K562 (cell line): ENCODE measurements around the gene C6orf62. TPM values are rescaled to one million over a fixed set of nuclear protein-coding genes. Genes with fewer than 3 reads are reported as not detected.

Experiments used
- CHAMP1 ChIP-seq: fragments of 450-650 bp; IDR thresholded peaks from 2 replicates; pipeline ENCODE4 v1.6.1; 2016; ENCODE audit warnings: mild to moderate bottlenecking
- CREB5 ChIP-seq: fragments of 250-450 bp; sonication (Bioruptor Pico); IDR thresholded peaks from 2 replicates; pipeline ENCODE4 v1.5.0; 2020; ENCODE audit warnings: mild to moderate bottlenecking
- HDGF ChIP-seq: fragments of 450-650 bp; IDR thresholded peaks from 2 replicates; pipeline ENCODE4 v1.6.1; 2016
- HMBOX1 ChIP-seq: sonication (generic); IDR thresholded peaks from 2 replicates; pipeline ENCODE4 v1.6.1; 2016
- SETDB1 ChIP-seq: IDR thresholded peaks from one replicate; pipeline ENCODE4 v1.6.1; 2012; ENCODE audit warnings: low read length, control low read depth, inconsistent platforms
- SMARCB1 ChIP-seq: IDR thresholded peaks from 2 replicates; pipeline ENCODE4 v1.6.1; 2011; ENCODE audit warnings: improper control_type of control experiment, low read depth; ENCODE audit not compliant: insufficient read length
- TCF7 ChIP-seq: sonication (generic); IDR thresholded peaks from 2 replicates; pipeline ENCODE4 v1.6.1; 2016; ENCODE audit warnings: antibody characterized with exemption, borderline replicate concordance
- TFE3 ChIP-seq: fragments of 450-650 bp; formaldehyde crosslinking; IDR thresholded peaks from 2 replicates; pipeline ENCODE4 v1.4.0; 2020; ENCODE audit warnings: mild to moderate bottlenecking, mixed read lengths
- ZBTB9 ChIP-seq: fragments of 450-650 bp; formaldehyde crosslinking; IDR thresholded peaks from 2 replicates; pipeline ENCODE4 v1.4.0; 2020; ENCODE audit warnings: mild to moderate bottlenecking, moderate library complexity
- ZNF583 ChIP-seq: fragments of 250-450 bp; sonication (Bioruptor Pico); IDR thresholded peaks from 2 replicates; pipeline ENCODE4 v1.4.0; 2020
- ZNF584 ChIP-seq: fragments of 200-800 bp; sonication (Bioruptor generic); IDR thresholded peaks from 2 replicates; pipeline ENCODE4 v1.6.1; 2016; ENCODE audit warnings: low read depth, mild to moderate bottlenecking, missing genetic modification characterization, missing compliant biosample characterization
- ZNF589 ChIP-seq: fragments of 200-800 bp; sonication (Bioruptor generic); IDR thresholded peaks from 2 replicates; pipeline ENCODE4 v1.6.1; 2016; ENCODE audit warnings: low read depth, missing genetic modification characterization, missing compliant biosample characterization
- ZNF609 ChIP-seq: sonication (generic); formaldehyde crosslinking; IDR thresholded peaks from 2 replicates; pipeline ENCODE4 v1.8.1; 2023; ENCODE audit warnings: missing genetic modification reagents, mild to moderate bottlenecking, borderline replicate concordance
- ZZZ3 ChIP-seq: fragments of 450-650 bp; IDR thresholded peaks from 2 replicates; pipeline ENCODE4 v1.6.1; 2016; ENCODE audit warnings: antibody characterized with exemption, mild to moderate bottlenecking, moderate library complexity
- polyA plus RNA-seq, 8 experiments: library from polyadenylated mRNA; depleted of rRNA in 4 of 8; stranded (reverse) in 5 of 8; unstranded in 3 of 8; fragments of >200 nt; fragmentation: Nextera tagmentation in 2 of 8; fragmentation: Illumina TruSeq in 1 of 8; extraction: Ambion mirVana in 2 of 8; extraction: Trizol in 1 of 8; gene quantifications; 2 replicates each; pipeline versions ENCODE4 v1.2.1 to v1.2.3, GENCODE V29; 2011 to 2014; ENCODE audit warnings: inconsistent platforms in 1 of 8, missing spikeins in 1 of 8
- total RNA-seq, 7 experiments: library from RNA; depleted of rRNA in 6 of 7; stranded (reverse); fragments of >200 nt in 6 of 7; fragmentation: Illumina TruSeq in 2 of 7; extraction: Trizol in 2 of 7; gene quantifications; 2 replicates each; pipeline versions ENCODE4 v1.2.1 to v1.2.3, GENCODE V29; 2011 to 2021; ENCODE audit warnings: low replicate concordance in 1 of 7

The C6orf62 gene
- total and polyA plus RNA-seq, 9 of the 15 experiments (the other 6 are each of a cell fraction or from before 2014, with no cell fraction given): 48.5 to 579 (median 111) TPM

GRCh38 chr6:24721461-24722215 is 2.7 kb upstream of the C6orf62 start (continued):
- TF ChIP-seq ZNF609 (CRISPR knock-in tag): peak; percentile 80; the same call in 1 of the 2 replicates
- TF ChIP-seq TFE3 (CRISPR knock-in tag): no peak
- TF ChIP-seq TCF7: no peak
- TF ChIP-seq HDGF: no peak
- TF ChIP-seq ZNF583 (CRISPR knock-in tag): peak; percentile 76; the same call in 1 of the 2 replicates
- peak; percentile 82 for TF ChIP-seq CHAMP1
- TF ChIP-seq ZNF584 (CRISPR knock-in tag): no peak
- peak; percentile 95 for TF ChIP-seq ZNF589 (CRISPR knock-in tag)
- no peak; the same call in 1 of the 2 replicates for TF ChIP-seq HMBOX1
- TF ChIP-seq CREB5 (CRISPR knock-in tag): 0 out of 2 replicates have a peak, but pooled peaks have one; percentile 63
- peak; percentile 42; the same call in 1 of the 2 replicates for TF ChIP-seq ZZZ3
- TF ChIP-seq SMARCB1: no peak
- peak; percentile 87 for TF ChIP-seq ZBTB9 (CRISPR knock-in tag)
- TF ChIP-seq SETDB1: no peak
